ENCODE data around the gene PKP3. TPM values are rescaled to one million over a fixed set of nuclear protein-coding genes. Genes with fewer than 3 reads are reported as not detected.
"Not testable (repeated sequence)": the region's sequence is repeated elsewhere in the genome, so short reads cannot be mapped to it uniquely, and the experiment has no call there.

Gene PKP3
- total RNA-seq, 4 donors from 2014 or later: 0.46 to 5.1 (median 1.5) TPM; not detected in 1

GRCh38 chr11:432501-433100, 38.6 kb downstream of the PKP3 start:
- no peak for DNase-seq
- Histone ChIP-seq H3K27ac (no peak overlapping the region), H3K36me3 (no peaks in the 10 kb centered on the region), H3K9me3 (no peaks in the 10 kb centered on the region), H3K4me3 (no peak overlapping the region), H3K4me1 (no peaks in the 10 kb centered on the region), H3K27me3 (no peaks in the 10 kb centered on the region)
- TF ChIP-seq POLR2A (IDR thresholded peaks at IDR 0.05): no peak
- TF ChIP-seq CTCF (IDR thresholded peaks at IDR 0.05): no peak
- intact Hi-C loops (cut with DNase I; ENCODE audit: low total_unique reads): no loop called here

DNA sequence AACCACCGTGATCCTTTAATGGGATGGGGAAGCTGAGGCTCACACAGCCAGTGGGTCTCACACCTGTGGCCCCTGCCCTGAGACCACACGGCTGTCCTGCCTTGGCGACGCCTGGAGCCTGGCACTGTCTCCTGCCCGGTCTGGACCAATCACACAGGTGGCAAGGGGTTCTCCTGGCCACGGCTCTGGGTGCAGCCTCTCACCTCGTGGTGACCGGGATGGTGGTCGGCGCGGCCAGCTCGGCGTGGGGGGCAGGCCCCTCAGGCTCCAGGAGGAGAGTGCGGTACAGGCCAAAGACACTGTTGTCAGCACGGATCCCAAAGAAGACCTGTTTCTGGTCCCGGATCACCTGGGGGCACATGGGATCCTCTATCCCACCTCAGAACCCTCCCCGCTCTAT, 39.1 kb downstream of the PKP3 start:
- no peaks in the 10 kb centered on the region for H3K9me3 ChIP-seq
- no peak overlapping the region for H3K4me3 ChIP-seq
- intact Hi-C loops (cut with DNase I; ENCODE audit: low total_unique reads): no loop called here
- H3K36me3 ChIP-seq: no peaks in the 10 kb centered on the region
- TF ChIP-seq POLR2A (IDR thresholded peaks at IDR 0.05) (no peak), CTCF (IDR thresholded peaks at IDR 0.05) (no peak)
- H3K27ac ChIP-seq: no peak overlapping the region
- no peaks in the 10 kb centered on the region for H3K27me3 ChIP-seq
- DNase-seq: no peak
- no peaks in the 10 kb centered on the region for H3K4me1 ChIP-seq

- Histone ChIP-seq H3K4me1 (no peaks in the 10 kb centered on the region), H3K27ac (no peak overlapping the region), H3K27me3 (no peaks in the 10 kb centered on the region), H3K36me3 (no peaks in the 10 kb centered on the region), H3K9me3 (no peaks in the 10 kb centered on the region), H3K4me3 (no peak overlapping the region)
- intact Hi-C loops (cut with DNase I; ENCODE audit: low total_unique reads): no loop called here
- DNase-seq: no peak
- TF ChIP-seq CTCF (IDR thresholded peaks at IDR 0.05) (no peak), POLR2A (IDR thresholded peaks at IDR 0.05) (no peak)
Measured at GRCh38 chr11:433641-434040, 39.6 kb downstream of the PKP3 start.

GRCh38 chr11:434496-434895, 40.5 kb downstream of the PKP3 start:
- DNase-seq: no peak
- H3K9me3 ChIP-seq: no peaks in the 10 kb centered on the region
- H3K36me3 ChIP-seq: no peaks in the 10 kb centered on the region
- no peak for TF ChIP-seq CTCF (IDR thresholded peaks at IDR 0.05)
- no peak for TF ChIP-seq POLR2A (IDR thresholded peaks at IDR 0.05)
- H3K27me3 ChIP-seq: no peaks in the 10 kb centered on the region
- intact Hi-C loops (cut with DNase I; ENCODE audit: low total_unique reads): no loop called here
- no peaks in the 10 kb centered on the region for H3K4me1 ChIP-seq
- no peak overlapping the region for H3K4me3 ChIP-seq
- H3K27ac ChIP-seq: no peak overlapping the region

GRCh38 chr11:434999-435740, 41.2 kb downstream of the PKP3 start:
- DNase-seq; H3K4me1 ChIP-seq; H3K27me3 ChIP-seq; intact Hi-C loops (cut with DNase I; ENCODE audit: low total_unique reads); H3K36me3 ChIP-seq; H3K9me3 ChIP-seq; H3K4me3 ChIP-seq; H3K27ac ChIP-seq: not testable (repeated sequence)
